GM19395 (cell line): ENCODE data around the gene UBA52.

Source experiments
- ATAC-seq: cut with Tn5 transposase; IDR thresholded peaks from one replicate; pipeline ENCODE4 v1.9.1; 2021; ENCODE audit warnings: mild to moderate bottlenecking, moderate library complexity; ENCODE audit not compliant: unreplicated experiment

UBA52 gene

DNA sequence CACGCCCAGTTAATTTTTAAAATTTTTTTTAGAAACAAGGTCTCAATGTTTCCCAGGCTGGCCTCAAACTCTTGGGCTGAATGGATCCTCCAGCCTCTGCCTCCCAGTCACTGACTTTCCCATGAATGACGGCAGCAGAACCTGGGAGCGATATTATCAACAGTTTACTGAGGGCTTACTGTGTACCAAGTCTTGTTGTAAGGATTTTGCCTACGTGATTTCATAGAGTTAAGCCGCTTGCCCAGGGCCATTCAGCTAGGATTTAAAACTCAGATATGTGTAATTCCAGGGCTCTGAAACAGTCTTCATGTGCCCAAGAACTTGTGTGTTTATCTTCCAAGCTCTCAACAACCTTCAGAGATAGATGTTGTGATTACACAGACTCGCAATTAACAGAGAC lies 20.0 kb upstream of the UBA52 start:
- ATAC-seq = no peak

DNA sequence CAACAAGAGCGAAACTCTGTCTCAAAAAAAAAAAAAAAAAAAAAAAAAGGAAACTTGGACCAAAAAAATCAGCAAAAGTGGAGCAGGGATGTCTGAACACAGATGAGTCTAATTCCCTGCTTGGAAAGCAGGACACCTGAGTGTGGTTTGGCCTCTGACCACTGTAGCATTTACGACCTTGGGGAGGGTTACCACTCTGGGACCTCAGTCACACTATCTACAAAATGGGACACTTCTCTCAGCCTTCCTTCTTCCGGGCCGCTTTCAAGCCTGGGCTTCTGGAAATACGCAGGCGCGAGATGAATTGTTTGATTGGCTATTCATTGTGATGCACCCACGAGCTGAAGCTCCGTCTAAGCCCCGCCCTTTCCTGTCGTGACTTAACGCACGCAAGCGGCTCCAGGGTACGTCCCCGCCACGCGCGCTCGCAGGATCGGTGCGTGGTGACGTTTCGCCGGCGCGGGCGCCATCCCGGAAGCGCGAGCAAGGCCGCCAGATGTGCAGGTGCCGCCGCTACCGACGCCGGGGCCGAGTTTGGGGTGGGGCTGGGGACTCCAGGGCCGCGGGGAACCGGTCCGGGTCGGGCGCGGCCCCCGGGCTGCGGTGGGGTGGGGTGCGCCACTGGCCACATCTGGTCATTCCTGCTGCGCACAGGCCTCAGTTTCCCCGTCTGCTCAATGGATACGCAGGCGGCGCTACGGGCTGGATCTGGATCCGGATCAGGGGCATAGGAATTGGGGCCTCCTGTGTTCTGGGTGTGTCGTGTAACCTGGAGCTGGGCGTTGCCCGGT lies 14.1 kb upstream of the UBA52 start, which contains the start of gene KXD1:
Gene KXD1, plus strand, starts transcription at position 460 of the 791 bp plus-strand sequence. CDS start 4,187 bp downstream, outside the sequence.
- ATAC-seq = peak; percentile 93

- no peak for ATAC-seq
Observed at GRCh38 chr19:18558202-18558555, 13.5 kb upstream of the UBA52 start.

GRCh38 chr19:18558604-18559003 lies 13.1 kb upstream of the UBA52 start:
- no peak for ATAC-seq

GRCh38 chr19:18559685-18560084 lies 12.0 kb upstream of the UBA52 start:
- no peak for ATAC-seq

GRCh38 chr19:18562086-18562485 lies 9.6 kb upstream of the UBA52 start:
- no peak for ATAC-seq

GRCh38 chr19:18566953-18567352 lies 4.7 kb upstream of the UBA52 start:
- no peak for ATAC-seq

- no peak for ATAC-seq
Observed at GRCh38 chr19:18568367-18568766, 3.3 kb upstream of the UBA52 start.

GRCh38 chr19:18574691-18575291 lies 3.1 kb downstream of the UBA52 start:
- ATAC-seq = no peak

DNA sequence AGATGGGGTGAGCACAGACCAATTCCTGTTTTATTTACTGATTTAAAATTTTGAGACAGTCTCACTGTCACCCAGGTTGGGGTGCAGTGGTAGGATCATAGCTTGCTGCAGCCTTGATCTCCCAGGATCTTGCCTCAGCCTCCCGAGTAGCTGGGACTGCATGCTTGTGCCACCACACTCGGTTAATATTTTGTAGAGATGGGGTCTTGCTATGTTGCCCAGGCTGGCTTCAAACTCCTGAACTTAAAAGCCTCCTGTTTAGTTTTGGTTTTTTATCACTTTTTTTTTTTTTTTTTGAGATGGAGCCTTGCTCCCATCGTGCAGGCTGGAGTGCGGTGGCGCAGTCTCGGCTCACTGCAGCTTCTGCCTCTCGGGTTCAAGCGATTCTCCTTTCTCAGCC lies 4.7 kb downstream of the UBA52 start:
- no peak for ATAC-seq

DNA sequence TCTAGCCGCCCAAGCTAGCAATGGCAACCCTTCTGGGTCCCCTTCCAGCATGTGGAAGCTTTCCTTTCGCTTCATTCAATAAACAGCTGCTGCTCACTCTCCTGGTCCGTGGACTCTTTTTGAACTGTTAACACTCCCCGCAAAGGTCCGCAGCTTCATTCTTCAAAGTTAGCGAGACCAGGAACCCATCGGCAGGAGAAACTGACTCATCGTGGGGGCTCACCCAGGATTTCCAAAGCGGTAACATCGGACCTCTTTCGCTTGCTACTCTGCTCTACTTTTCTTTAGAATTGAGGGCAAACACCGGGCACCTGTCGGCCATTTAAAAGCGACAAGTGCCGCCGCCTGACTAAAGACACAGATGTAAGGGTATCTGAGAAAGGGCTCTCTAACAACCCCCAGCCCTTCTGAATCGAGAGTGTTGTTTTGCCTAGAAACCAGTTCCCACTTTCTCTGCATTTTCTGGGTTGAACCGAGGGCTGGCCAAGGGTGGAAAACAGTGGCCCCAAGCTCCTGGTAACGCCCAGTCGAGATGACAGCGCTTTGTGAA lies 5.8 kb downstream of the UBA52 start:
- ATAC-seq = no peak

DNA sequence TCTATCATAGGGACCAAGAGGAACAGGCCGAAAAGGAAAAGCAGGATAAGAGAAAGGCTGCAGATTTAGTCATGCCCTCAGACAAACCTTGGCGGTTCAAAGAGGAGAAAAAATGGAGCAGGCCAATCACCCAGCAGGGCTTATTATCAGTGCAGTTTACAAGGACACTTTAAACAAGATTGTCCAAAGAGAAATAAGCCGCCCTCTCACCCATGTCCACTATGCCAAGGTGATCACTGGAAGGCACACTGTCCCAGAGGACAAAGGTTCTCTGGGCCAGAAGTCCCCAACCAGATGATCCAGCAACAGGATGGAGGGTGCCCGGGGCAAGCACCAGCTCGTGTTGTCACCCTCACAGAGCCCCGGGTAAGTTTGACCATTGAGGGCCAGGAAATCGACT lies 8.7 kb downstream of the UBA52 start:
- no peak for ATAC-seq

DNA sequence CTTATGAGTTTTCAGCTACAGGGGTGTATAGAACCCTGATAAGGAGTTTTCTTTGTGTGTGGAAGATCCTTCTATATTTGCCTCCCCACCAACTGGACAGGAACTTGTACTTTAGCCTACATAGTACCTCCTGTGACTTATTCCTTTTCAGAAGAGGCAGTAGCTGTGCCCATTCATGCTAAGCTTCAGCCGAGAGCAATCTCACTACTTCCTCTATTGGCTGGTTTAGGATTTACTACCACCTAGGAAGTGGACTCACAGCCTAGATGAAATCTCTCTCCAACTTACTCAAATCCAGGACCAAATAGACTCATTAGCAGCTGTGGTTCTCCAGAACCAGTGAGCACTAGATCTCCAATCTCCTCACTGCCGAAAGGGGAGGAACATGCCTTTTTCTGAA lies 14.6 kb downstream of the UBA52 start:
- ATAC-seq = no peak

DNA sequence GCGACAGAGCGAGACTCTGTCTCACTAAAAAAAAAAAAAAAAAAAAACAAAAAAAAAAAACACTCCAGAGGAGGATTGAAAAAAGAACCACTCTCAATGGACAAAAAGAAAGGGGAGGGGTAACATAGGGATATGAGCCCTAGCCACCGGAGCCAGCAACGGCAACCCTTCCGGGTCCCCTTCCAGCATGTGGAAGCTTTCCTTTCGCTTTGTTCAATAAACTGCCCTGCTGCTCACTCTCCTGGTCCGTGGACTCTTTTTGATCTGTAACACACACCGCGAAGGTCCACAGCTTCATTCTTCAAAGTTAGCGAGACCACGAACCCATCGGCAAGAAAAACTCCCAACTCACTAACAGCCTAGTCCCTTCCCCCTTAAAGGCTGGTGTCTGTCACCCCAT lies 15.9 kb downstream of the UBA52 start:
- ATAC-seq = no peak

DNA sequence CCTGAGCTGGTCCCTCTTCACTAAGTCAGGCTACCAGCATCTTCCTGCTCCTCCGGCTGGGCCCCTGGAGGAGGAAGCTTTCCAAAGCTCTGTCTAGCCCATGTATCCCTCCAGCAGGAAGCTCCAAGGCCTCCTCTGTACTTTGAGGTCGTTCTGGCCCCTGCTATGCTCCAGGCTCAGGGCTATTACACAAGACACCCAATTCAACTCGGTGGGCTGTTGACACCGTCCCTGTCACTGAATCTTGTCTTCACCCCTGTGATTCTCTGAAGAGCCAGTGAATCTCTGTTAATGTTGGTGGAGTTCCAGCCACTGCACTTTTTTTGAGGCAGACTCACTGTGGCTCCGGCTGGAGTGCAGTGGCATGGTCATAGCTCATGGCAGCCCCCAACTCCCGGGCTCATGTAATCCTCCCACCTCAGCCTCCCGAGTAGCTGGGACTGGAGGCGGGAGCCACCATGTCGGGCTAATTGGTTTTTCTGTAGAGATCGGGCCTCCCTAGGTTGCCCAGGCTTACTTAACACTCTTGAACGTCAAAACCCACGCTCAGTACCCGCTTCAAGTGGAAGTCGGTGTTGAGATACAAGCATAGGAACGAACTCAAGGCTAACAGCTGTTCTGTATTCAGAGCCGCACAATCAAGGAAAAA lies 16.4 kb downstream of the UBA52 start:
- peak; percentile 6 for ATAC-seq

- peak; percentile 73 for ATAC-seq
Observed at GRCh38 chr19:18588611-18589379, 17.1 kb downstream of the UBA52 start, which contains the start of gene REX1BD. TSS of gene REX1BD (plus strand) at chr19:18588798. CDS start at chr19:18588802, 4 bp downstream.

GRCh38 chr19:18589380-18590272 lies 18.0 kb downstream of the UBA52 start:
- ATAC-seq = peak; percentile 41

DNA sequence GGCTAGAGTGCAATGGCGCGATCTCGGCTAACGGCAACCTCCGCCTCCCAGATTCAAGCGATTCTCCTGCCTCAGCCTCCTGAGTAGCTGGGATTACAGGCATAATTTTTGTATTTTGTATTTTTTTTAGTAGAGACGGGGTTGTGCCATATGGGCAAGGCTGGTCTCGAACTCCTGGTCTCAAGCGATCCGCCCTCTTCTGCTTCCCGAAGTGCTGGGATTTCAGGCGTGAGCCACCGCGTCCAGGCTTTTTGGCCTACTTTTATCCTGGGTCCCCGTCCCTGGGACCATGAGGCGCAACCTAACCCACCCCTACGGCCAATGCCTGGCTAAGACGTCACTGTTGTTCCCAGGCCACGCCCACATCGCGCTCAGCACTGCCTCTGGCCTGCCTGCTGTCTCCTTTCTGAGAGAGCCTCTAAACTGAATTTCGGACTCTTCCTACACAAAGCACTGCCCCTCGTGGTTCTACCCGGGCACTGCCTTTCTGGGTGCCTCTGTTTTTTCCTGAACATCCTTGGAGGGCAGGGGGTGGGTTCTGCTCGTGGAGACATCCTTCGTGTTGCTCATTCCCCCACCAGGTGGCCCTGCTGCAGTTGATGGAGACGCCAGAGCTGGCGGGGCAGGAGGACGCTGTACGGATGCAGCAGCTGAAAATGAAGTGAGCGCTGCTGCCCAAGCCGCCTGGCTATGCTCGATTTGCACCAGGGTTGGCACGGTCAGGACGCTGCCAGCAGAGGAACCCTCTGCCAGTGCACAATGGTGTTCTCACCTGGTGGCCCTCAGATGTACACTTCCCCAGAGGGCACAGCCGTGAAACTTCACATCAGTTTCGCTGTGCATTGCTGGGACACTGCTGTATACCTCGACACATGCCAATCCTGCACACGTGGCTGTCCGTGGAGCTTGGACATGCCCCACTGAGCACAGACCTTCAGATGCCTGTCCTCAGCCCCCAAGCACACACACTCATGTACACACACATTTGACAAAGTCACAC lies 18.9 kb downstream of the UBA52 start:
- ATAC-seq = no peak
